Measurements from ENCODE around the gene FAM222B.

DNA sequence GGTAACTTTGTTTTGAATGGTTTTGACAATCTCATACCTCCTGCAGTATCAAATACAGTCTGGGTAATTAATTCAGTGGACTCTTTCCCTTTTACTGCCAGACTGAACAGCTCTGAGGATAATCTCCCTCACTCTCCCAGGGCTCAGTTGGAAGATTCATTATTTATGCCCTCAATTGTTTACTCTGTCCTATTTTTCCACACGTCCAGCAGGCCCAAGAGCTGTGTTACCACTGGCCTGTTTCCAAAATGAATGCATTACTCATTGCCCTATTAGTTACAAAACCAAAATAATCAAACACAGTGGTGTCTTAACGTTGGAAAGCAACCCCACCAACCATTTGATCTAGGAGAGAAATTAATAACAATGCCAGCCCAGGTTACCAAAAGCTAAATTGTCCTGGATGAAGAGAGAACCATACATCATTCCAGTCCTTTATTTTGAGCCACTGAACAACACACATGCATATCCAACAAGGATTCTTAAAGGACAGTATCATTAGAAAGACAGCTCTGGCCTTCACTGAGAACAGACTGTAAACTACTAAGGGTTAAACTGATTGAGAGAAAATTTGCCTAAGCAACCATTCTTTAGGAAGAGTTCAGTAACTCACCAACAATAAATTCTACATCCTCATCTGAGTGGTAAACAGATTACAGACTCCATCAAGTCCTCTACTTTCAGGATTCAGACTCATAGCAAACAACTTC is 34.5 kb downstream of the FAM222B start:
- TF ChIP-seq, protein P1, sequence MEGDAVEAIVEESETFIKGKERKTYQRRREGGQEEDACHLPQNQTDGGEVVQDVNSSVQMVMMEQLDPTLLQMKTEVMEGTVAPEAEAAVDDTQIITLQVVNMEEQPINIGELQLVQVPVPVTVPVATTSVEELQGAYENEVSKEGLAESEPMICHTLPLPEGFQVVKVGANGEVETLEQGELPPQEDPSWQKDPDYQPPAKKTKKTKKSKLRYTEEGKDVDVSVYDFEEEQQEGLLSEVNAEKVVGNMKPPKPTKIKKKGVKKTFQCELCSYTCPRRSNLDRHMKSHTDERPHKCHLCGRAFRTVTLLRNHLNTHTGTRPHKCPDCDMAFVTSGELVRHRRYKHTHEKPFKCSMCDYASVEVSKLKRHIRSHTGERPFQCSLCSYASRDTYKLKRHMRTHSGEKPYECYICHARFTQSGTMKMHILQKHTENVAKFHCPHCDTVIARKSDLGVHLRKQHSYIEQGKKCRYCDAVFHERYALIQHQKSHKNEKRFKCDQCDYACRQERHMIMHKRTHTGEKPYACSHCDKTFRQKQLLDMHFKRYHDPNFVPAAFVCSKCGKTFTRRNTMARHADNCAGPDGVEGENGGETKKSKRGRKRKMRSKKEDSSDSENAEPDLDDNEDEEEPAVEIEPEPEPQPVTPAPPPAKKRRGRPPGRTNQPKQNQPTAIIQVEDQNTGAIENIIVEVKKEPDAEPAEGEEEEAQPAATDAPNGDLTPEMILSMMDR (IDR thresholded peaks at IDR 0.05; ENCODE audit: low read depth, low read length, poor library complexity, severe bottlenecking): no peak
- TF ChIP-seq EZH2phosphoT487 (IDR thresholded peaks at IDR 0.05; ENCODE audit: borderline replicate concordance, low read length): no peak

Measured in DOHH2 (cell line).